ENCODE results near the gene SH3RF2.

Gene SH3RF2

DNA sequence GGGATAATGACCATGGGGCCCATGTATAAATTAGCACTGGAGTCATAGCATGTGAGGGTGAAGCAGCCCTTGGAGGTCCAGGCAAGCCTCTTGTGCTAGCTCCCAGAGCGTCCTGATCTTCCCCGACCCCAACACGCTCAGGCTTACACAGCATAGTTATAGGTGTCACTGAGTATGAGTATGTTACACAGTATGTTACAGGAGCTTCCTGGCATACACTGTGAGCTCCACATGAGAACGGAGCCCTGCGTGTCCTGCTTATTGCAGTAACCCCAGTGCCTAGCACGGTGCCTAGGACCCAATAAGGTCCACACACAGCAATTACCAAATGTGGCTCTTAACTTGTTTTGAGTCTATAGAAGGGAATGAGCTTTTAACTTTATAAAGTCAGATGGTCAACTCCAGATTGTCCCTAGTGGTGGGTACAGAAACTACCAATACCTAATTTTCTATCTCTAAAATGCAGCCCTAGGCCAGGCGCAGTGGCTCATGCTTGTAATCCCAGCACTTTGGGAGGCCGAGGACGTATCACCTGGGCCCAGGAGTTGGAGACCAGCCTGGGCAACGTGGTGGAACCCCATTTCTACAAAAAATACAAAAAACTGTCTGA lies 104.9 kb downstream of the SH3RF2 start:
- no peak for DNase-seq

DNA sequence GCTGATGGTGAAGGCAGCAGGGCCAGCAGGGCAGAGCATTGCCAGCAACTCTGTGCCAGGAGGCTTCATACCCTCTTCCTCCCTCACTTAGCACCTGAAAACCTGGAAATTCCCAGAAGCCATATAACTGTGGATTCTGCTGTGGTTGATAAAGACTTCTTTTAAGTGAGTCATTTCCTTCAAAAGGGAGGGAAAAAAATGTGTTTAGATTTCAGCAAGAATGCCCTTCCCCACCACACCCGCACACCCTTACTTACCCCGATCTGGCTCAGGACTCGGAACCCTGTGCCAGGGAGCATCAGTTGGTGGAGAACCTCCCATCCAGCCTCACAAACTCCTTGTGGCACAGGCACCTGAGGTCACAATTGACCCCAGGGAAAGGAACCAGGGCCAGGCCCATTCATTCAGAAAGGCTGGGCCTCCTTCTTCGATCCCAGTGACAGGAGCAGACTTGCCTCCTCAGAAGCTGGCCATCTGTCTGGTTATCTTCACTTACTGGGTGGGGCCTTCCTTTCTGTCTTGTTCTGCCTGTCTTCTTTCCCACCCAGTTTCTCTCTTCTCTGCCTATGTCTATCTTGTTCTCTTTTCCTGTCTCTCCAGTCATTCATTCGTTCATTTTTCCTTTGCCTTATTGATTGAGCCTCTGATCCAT lies 106.4 kb downstream of the SH3RF2 start:
- DNase-seq = no peak

DNA sequence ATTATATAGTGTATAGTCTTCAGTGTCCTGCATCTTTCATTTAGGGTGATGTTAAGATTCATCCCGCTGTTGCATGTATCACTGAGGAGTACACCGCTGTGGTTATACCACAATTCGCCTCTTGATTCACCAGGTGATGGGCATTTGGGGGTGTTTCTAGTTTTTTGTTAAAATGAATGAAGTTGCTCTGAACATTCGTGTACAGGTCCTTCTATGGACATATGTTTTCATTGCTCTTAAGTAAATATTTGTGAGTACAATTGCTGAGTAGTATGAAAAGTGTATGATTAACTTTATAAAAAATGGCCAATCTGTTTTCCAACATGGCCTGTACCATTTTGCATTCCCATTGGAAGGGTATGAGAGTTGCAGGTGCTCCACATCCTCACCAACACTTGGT lies 107.3 kb downstream of the SH3RF2 start:
- DNase-seq = no peak

DNA sequence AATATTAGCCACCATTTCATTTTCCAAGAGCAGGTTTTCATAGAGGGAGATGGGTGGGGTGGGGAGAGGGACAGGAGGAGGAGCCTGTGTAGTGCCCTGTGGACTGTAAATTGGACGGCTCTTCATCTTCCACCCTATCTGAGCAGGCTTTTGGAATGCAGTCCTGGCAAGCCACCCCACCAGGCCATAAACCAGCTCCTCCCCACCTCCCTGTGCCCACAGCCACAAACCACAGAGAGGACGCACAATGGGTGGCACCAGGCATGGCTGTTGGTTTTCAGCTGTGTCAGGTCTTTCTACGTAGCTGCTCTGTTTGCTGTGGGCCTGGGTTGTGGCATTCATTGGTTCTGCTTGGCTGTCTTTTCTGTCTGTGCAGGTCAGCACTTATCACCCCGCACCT lies 111.0 kb downstream of the SH3RF2 start:
- DNase-seq = no peak

DNA sequence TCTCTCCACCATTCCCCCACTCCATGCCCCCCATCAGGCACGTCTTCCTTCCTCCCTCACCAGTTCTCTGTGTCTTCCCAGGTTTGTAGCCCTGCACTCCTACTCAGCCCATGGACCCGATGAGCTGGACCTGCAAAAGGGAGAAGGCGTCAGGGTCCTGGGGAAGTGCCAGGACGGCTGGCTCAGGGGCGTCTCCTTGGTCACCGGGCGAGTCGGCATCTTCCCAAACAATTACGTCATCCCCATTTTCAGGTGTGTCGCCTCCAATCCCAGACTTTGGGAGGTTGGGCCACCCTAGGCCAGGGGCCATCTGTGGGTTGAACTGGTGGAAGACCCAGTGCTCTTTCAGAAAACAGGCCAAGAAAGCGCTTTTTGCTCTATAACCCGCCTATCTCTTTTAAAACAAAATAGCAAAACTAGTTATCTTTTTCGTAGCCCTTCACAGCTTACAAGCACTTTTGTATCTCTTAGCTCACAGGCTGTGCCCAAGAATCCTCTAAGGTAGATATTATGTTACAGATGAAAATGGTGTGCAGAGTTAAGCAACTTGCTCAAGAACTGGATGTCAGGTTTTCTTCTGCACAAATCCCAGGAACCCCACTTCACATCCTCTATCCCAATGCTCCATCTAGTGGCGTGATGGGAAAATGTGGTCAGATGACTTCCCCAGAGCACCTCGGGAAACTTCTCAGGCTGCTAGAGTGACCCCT lies 112.8 kb downstream of the SH3RF2 start:
- peak in 29 of 56 donors; percentile 1 to 72 (median 15) for DNase-seq

DNA sequence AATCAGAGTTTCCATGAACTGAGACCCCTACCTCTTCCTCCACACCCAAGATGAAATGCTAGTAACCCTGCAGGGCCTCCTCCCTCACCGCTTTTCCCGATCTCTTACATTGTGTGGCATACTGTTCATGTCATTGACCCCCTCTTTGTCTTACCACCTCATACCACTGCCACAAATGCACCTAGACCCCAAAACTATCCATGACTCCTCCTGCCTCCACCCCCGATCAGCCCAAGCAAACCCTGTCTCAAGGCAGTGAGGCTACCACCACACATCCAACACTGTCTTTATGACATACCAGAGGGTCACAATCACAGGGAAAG lies 113.3 kb downstream of the SH3RF2 start:
- DNase-seq = peak in 1 of 56 donors; percentile 10

DNA sequence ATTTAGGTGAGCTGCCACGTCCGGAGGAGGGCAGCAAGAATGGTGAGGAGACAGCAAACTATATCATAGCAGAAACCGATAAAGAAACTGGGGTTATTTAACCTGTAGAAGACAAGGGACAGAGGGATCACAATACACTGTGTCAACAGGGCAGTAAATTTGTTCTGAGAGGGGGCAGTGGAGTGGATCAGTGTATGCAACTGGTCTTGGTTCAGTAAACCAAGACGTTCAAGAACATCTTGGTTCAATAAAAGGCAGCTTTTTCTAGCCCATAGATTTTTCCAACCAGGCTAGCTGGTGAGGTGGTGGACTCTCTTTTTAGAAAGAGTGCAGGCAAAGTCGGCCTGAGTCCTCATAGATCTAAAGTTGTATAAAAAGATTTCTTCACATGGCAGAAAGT lies 113.7 kb downstream of the SH3RF2 start:
- DNase-seq = no peak

DNA sequence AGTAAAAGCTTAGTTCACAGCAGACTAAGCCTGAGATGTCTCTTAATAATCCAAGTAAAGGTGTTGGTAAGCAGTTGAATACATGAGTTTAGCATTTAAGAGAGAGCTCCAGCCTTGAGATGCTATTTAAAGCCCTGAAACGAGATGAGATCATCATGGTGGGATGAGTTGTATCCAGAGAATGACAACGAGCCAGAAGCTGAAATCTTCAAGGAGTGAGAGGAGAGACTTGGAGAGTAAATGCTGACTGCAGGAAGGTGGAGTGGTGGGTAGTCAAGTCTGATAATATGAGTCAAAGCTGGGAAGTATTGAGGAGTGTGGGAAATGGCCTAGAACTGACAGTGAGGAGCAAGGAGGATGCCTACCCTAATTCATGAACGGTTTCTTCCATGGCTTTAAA lies 115.3 kb downstream of the SH3RF2 start:
- DNase-seq = peak in 8 of 56 donors; percentile 7 to 66 (median 29)

DNA sequence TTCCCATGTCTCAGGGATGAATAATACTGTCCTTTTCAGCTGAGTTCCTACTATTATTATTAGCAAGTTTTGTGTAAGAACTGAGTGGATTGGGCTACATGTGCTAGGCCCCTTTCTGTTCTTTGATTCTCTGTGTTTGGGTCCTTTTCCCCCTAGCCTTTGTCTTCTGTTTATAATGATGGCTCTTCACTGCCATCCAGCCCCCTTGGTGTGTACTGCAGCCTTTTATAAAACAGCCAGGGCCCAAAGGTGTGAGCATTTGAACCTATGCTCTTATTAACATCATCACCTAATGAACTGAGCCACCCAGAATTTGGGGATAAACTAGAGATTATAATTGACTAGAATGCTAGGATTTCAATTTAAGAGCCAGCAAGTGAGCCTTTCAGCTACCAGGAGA lies 116.4 kb downstream of the SH3RF2 start:
- no peak for DNase-seq

DNA sequence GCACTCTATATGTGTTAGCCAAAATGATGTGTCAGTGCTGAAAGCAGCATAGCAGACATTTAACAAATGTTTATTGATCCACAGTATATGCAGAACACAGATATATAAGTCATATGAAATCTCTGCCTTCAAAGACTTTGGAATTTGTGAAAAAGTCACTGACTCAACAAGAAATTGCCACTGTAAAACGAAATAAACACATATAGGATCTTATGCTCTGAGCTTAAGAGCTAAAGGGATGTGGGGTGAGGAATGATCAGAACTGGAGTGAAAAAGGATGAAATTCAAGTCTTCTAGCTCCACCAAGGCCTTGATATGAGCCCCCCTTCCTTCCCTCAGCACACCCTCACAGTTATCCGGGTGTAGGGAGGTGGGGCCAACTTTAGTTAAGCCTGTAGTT lies 119.1 kb downstream of the SH3RF2 start:
- DNase-seq = no peak

DNA sequence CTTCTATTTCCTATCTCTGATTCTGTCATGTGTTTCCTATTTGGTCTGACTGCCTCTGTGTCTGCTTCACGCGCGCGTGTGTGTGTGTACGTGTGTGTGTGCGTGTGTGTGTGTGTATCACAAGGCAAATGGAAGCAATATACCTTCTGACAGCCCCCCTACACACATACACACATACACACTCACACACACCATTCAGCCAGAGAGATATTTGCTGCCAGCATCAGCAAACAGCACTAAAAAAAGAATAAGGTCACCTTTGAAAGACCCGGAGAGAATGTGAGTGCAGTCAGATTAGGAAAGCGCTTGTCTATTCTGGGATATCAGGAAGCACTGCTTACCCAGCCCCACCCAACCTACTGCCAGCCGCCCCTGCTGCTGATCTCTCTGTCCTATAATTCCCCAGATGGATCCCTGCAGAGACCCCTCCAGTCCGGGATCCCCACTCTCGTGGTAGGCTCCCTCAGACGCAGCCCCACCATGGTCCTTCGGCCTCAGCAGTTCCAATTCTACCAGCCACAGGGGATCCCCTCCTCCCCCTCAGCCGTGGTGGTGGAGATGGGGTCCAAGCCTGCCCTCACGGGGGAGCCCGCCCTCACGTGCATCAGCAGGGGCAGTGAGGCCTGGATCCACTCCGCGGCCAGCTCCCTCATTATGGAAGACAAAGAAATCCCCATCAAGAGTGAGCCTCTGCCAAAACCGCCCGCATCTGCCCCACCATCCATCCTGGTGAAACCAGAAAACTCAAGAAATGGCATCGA lies 123.3 kb downstream of the SH3RF2 start:
- DNase-seq = no peak

DNA sequence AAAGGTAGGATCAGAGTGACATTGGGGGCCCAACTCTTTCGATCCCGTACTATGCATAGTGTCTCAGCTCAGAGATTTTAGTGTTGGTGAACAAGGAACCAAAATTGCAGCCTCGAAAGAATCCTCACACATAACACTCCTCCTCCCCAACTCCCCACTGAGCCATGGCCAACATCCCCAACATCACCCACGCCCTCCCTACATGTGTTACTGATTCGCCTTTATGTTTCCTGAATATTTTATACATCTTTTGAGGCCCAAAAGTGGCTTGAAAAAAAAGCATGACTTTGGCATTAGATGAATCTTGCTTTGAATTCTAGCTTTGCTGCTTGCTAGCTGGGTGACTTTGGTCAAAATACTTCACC lies 123.8 kb downstream of the SH3RF2 start:
- no peak for DNase-seq

DNA sequence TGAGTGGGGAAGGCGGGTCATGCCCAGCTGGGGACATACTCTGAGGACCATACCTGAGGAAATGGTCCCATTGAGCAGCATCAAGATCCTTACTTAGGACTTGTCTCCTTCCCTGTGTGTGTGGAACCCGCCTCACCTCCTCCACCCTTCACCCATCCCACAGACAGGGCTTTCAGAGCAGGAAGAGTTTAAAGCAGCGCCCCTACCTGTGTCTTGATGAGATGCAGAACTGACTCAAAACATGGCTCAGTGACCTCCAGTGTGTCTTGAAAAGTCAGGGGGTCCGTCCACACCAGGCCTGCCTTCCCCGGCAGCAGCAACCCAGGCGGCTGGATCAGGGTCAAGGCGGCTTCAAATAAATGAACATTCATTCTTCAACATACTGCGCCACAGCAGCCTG lies 130.6 kb downstream of the SH3RF2 start:
- DNase-seq = no peak

DNA sequence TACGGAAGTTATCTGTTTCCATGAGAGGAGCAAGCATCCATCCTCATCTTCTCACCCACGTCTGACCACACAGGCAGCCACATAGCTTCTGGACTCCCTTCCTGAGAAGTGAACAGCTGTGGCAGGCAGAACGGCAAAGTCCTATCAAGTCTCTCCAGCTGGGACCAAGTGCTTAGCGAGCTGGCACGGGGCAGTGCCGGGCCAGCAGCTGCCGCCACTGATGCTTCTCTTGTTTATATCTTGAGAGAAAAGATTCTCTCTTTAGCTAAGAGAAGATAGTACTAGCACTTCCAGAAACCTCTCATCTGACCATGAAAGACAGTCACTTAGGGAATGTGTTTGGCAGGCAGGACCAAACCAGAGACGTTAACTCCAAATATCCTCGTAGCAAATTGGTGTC lies 131.8 kb downstream of the SH3RF2 start:
- DNase-seq = peak in 2 of 56 donors; percentile 1 to 7

DNA sequence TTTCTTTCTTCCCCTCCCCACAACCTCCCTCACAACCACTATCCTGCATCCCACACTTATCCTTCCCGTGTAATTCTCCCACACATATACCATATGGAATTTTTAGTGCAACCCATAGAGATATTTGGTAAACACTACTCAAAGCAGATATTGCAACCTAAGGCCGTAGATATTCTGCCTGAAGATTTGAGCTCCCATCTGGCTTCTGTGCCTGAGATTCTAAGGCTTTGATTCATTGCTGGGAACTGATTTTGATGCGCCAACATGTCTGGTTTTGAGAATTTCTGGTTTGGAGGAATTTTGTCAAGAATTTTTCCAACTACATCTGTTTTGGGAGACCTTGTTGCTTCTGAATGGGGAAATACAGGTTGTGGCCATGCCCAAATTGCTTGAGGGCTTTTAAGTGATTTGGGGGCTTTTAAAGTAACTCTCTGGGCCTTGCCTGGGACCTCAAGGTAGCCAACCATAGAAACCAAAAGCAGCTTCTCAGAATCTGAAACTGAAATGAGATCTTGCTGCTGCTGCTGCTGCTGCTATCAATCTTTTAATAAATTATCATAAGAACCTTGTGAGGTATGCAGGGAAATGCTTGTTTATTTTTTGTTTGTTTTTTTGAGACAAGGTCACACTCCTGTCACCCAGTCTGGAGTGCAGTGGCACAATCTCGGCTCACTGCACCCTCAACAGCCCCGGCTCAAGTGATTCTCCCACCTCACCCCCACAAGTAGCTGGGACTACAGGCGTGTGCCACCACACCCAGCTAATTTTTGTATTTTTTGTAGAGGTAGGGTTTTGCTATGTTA lies 132.8 kb downstream of the SH3RF2 start:
- no peak for DNase-seq

DNA sequence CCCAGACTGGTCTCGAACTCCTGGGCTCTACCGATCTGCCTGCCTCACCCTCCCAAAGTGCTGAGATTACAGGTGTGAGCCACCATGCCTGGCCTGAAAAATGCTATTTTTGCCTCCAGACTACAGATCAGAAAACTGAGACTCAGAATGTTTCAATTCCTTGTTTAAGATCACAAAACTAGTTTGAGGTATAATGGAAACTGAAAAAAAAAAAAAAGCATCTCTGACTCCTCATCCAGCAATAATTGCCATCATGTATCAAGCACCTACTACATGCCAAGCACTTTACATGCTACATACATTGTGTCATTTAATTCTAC lies 133.4 kb downstream of the SH3RF2 start:
- no peak for DNase-seq

DNA sequence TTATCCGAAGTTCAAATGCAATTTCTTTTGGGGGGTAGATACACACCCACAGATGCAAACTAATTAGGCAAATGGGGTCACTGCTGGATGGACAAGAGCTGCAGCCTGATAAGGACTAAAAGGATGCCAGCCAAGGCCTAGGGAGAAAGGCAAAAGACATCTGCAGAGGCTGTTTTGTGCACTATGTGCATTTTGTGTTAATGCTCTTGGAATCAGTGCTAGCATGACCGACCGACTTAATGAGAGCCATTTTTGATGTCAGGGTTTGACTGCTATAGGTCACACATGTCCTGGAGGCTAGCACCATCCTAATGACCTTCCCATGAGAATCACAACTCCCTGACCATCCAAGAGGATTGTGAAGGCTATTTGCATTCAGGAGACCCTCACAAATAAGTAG lies 134.4 kb downstream of the SH3RF2 start:
- no peak for DNase-seq

DNA sequence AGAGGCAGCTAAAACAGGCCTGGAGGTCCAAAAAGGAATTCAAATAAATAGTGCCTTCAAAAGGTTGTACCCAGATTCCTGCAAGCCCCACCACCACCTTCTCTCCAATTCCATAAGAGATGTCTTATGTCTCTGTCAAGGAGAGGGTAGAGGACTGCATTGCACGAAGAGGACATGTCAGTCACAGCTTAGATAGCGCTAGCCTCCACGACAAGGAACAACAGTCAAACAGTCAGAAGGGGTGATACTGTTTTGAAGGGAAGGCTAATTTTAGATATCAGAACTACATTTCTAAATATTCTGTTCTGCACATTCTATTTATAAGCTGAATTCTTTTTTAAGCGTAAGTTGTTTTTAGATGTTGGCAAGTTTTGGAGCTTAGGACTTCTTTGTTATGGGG lies 134.8 kb downstream of the SH3RF2 start:
- no peak for DNase-seq

DNA sequence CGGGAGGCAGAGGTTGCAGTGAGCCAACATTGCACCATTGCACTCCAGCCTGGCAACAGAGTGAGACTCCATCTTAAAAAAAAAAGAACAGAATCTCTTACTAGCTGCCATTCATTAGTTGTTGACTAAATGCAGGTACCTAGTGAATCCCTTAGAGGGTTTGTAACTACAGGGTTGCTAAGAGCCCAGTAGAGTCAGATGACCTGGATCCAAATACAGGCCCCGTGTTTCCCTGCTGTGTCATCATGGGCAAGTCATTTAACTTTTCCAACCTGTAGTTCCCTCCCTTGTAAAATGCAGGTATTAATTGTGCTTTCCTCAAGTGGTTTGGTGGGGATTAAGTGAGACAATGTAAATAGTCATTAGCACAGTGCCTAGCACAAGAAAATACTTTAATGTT lies 136.2 kb downstream of the SH3RF2 start:
- no peak for DNase-seq

DNA sequence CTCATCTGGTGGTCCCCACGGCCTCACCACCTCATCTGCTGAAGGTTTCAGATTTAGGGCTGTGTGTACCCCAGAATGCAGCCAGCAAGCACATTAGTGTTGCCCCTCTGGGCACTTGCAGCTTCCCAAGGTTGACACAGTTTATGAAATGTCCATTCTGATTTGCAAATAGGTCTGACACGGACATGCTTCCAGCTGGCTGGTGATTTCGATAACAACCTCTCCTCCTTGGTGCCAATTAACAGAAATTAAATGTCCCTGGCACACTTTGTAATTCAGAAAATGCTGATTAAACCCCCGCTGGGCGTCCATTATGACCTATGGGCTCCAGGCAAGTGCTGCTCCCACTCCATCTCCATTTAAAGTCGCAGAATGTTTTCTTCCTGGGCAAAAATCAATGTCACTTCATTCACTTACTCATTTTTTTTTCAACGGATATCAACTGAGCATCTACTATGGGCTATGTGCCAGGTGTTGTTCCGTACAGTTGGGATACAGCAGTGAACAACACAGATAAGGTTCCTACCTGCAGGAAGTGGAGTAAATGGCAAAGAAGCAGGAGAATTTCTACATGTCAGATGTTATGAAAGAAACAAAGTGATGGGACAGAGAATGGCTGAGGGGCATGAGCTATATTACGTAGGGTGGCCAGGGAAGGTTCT lies 137.0 kb downstream of the SH3RF2 start:
- DNase-seq = no peak

DNA sequence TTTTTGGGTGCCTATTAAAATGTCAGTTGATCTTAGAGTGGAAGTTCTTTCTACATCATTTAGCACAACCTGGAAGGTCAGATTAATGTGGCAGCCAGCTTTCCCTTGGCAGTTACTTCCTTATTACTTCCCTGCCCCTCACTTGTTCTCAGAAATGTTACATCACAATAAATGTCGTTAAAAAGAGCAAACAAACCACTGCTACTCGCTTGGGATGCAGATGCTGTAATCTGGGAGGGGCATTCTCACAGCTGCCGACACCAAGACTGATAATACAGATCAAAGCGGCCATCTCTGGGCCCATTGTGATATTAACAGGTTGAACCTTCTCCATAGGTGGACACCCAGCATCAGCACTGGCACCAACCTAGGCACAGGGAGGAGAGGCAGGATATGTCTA lies 139.7 kb downstream of the SH3RF2 start:
- DNase-seq = no peak

Data from nucleus accumbens (tissue), 56 donors.